Heart left ventricle (tissue), 13 donors: ENCODE results near the gene SLC22A4.

Experiments used
- POLR2A ChIP-seq, 2 donors: fragments of 450-650 bp; IDR thresholded peaks; one replicate each; pipeline ENCODE4 v1.6.1; 2017; ENCODE audit warnings: antibody characterized with exemption in 2 of 2, mild to moderate bottlenecking in 2 of 2, moderate library complexity in 2 of 2
- TF ChIP-seq, protein P1 (sequence below), 12 donors: fragments of 200-600 bp; sonication (generic) in 4 of 12; IDR thresholded peaks; one replicate each; pipeline versions ENCODE4 v1.5.0 to v1.8.0; 2018 to 2022; ENCODE audit warnings: antibody characterized with exemption in 12 of 12, mild to moderate bottlenecking in 5 of 12
- donor health status: ischemic (EF 13 %, LVEDD 7.1; RV severe dilation, severe dysfunction).
- donor health status: DM: no; HTN: yes; CAD: no.
- donor health status: DM: no; HTN: no; CAD: no.
- donor health status: ischemic (EF 25% LVEDD 6.9; RV normal size, moderate dysfunction).
- donor health status: ischemic (EF 25% LVEDD 5.7; RV mildly dilated, moderate dysfunction).
- donor health status: ischemic (EF 35%, LVEDD 5.7; RV mildly dilated, moderate dysfunction).
- donor health status: nonischemic (EF 11% LVEDD 7.7; RV severe dilation, severe dysfunction).
- donor health status: DM: yes; HTN: yes; CAD: no.
- donor health status: PGD.
- donor health status: ischemic (EF 29% LVEDD 5.4; RV normal size, mild dysfunction).
- donor health status: nonischemic (EF 23%, LVEDD 6.1; RV moderate dilation, normal function).

GRCh38 chr5:132256086-132256782, 38.0 kb upstream of the SLC22A4 start:
- TF ChIP-seq, protein P1, sequence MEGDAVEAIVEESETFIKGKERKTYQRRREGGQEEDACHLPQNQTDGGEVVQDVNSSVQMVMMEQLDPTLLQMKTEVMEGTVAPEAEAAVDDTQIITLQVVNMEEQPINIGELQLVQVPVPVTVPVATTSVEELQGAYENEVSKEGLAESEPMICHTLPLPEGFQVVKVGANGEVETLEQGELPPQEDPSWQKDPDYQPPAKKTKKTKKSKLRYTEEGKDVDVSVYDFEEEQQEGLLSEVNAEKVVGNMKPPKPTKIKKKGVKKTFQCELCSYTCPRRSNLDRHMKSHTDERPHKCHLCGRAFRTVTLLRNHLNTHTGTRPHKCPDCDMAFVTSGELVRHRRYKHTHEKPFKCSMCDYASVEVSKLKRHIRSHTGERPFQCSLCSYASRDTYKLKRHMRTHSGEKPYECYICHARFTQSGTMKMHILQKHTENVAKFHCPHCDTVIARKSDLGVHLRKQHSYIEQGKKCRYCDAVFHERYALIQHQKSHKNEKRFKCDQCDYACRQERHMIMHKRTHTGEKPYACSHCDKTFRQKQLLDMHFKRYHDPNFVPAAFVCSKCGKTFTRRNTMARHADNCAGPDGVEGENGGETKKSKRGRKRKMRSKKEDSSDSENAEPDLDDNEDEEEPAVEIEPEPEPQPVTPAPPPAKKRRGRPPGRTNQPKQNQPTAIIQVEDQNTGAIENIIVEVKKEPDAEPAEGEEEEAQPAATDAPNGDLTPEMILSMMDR (IDR thresholded peaks at IDR 0.05) = no peak
- TF ChIP-seq POLR2A (IDR thresholded peaks at IDR 0.05) = no peak
